ENCODE measurements around the gene SEMA4D.

SEMA4D gene

GRCh38 chr9:89377411-89377810 lies 120.5 kb downstream of the SEMA4D start:
- Histone ChIP-seq H3K9ac (no peak overlapping the region), H3K36me3 (ENCODE audit: insufficient read depth) (peaks cover 5% of the 10 kb centered on the region; the same call in 1 of the 2 replicates), H3K27me3 (ENCODE audit: insufficient read depth, low read depth) (no peaks in the 10 kb centered on the region), H3K4me3 (IDR thresholded peaks at IDR 0.05; ENCODE audit: insufficient read depth, low read depth, low read length) (no peak overlapping the region), H3K4me2 (no peak overlapping the region), H3K4me1 (ENCODE audit: low read depth, poor library complexity, severe bottlenecking) (peaks cover 10% of the 10 kb centered on the region), H3K27ac (no peak overlapping the region), H3K79me2 (ENCODE audit: insufficient read depth, low read depth) (no peaks in the 10 kb centered on the region; the same call in 1 of the 2 replicates), H2AFZ (ENCODE audit: low read depth) (no peak overlapping the region), H4K20me1 (ENCODE audit: insufficient read depth) (no peaks in the 10 kb centered on the region)
- TF ChIP-seq, protein P1, sequence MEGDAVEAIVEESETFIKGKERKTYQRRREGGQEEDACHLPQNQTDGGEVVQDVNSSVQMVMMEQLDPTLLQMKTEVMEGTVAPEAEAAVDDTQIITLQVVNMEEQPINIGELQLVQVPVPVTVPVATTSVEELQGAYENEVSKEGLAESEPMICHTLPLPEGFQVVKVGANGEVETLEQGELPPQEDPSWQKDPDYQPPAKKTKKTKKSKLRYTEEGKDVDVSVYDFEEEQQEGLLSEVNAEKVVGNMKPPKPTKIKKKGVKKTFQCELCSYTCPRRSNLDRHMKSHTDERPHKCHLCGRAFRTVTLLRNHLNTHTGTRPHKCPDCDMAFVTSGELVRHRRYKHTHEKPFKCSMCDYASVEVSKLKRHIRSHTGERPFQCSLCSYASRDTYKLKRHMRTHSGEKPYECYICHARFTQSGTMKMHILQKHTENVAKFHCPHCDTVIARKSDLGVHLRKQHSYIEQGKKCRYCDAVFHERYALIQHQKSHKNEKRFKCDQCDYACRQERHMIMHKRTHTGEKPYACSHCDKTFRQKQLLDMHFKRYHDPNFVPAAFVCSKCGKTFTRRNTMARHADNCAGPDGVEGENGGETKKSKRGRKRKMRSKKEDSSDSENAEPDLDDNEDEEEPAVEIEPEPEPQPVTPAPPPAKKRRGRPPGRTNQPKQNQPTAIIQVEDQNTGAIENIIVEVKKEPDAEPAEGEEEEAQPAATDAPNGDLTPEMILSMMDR (conservative IDR thresholded peaks at IDR 0.05; ENCODE audit: low read depth, low read length): no peak

DNA sequence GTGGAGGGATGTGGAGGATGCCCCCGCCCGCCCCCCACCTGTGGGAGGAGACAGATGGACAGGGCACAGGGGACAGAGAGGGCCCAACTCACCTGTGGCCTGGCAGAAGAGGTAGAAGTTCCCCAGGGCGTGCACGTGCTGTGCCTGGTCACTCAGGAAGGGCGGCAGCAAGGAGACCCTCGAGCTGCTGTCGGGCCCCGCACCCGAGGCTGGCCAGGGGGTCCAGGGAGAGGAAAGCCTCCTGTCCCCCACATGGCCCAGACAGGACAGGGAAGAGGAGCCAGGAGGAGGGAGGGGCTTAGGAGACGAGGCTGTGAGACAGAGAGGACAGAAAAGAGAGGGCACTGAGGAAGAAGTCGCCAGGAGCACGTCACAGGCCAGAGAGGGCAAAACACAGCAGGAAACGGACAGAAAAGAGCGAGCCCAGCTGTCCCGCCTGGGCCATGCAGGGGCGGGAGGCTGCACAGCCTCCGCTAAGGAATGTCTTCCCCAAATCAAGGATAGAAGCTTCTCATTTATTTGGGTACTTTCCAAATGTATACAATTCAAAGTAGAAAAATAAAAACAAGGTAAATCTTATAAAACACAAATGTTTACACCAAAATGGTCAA lies 121.1 kb downstream of the SEMA4D start:
- H3K4me1 ChIP-seq (ENCODE audit: low read depth, poor library complexity, severe bottlenecking): peaks cover 10% of the 10 kb centered on the region
- no peaks in the 10 kb centered on the region for H4K20me1 ChIP-seq (ENCODE audit: insufficient read depth)
- H3K4me3 ChIP-seq (IDR thresholded peaks at IDR 0.05; ENCODE audit: insufficient read depth, low read depth, low read length): no peak overlapping the region
- peaks cover 5% of the 10 kb centered on the region; the same call in 1 of the 2 replicates for H3K36me3 ChIP-seq (ENCODE audit: insufficient read depth)
- H2AFZ ChIP-seq (ENCODE audit: low read depth): no peak overlapping the region
- no peaks in the 10 kb centered on the region; the same call in 1 of the 2 replicates for H3K79me2 ChIP-seq (ENCODE audit: insufficient read depth, low read depth)
- no peaks in the 10 kb centered on the region for H3K27me3 ChIP-seq (ENCODE audit: insufficient read depth, low read depth)
- H3K27ac ChIP-seq: no peak overlapping the region
- no peak overlapping the region for H3K4me2 ChIP-seq
- TF ChIP-seq, protein P1 (conservative IDR thresholded peaks at IDR 0.05; ENCODE audit: low read depth, low read length): no peak
- H3K9ac ChIP-seq: no peak overlapping the region

DNA sequence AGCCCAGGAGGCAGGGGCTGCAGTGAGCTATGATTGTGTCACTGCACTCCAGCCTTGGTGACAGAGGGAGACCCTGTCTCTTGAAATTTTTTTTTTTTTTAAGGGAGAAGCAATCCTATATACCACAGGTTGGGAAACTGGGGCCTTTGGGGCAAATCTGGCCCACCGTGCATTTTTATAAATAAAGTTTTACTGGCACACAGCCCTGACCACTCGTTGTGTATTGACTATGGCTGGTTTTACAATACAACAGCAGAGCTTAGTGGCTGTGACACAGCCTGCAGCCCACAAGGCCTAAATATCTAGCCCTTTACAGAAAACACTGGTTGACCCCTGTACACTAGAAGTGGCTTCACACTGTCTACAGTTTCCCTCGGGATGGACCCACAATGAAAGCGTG lies 121.6 kb downstream of the SEMA4D start:
- no peaks in the 10 kb centered on the region for H4K20me1 ChIP-seq (ENCODE audit: insufficient read depth)
- H3K9ac ChIP-seq: no peak overlapping the region
- no peak overlapping the region for H3K4me3 ChIP-seq (IDR thresholded peaks at IDR 0.05; ENCODE audit: insufficient read depth, low read depth, low read length)
- H3K4me1 ChIP-seq (ENCODE audit: low read depth, poor library complexity, severe bottlenecking): peaks cover 10% of the 10 kb centered on the region
- no peak overlapping the region for H3K27ac ChIP-seq
- no peaks in the 10 kb centered on the region; the same call in 1 of the 2 replicates for H3K79me2 ChIP-seq (ENCODE audit: insufficient read depth, low read depth)
- peaks cover 5% of the 10 kb centered on the region; the same call in 1 of the 2 replicates for H3K36me3 ChIP-seq (ENCODE audit: insufficient read depth)
- H2AFZ ChIP-seq (ENCODE audit: low read depth): no peak overlapping the region
- TF ChIP-seq, protein P1 (conservative IDR thresholded peaks at IDR 0.05; ENCODE audit: low read depth, low read length): no peak
- no peak overlapping the region for H3K4me2 ChIP-seq
- H3K27me3 ChIP-seq (ENCODE audit: insufficient read depth, low read depth): no peaks in the 10 kb centered on the region

DNA sequence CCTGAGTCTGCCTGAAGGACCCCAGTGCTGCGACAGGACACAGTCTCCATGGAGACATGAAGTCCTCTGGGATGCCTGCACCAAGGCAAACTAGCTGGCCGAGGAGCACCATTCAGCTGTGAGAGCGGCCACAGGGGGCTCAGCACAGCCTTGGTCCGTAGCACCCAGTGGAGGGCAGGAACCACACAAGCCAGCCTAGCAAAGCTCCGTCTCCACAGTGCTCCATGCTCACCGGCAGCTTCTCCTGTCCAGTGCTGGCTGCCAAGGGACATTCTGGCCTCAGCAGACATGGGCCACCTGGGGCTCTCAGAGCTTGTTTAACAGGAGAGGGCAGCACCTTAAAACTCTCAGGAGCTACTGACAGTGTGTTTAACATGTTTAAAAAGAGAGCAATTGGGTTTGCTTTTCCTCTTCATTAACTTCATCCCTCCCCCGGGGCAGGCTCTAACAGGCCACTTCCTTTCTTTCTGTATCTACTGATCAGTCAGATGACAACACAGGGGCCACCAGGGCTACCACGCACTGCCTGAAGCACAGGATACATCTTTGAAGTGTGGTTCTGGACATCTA lies 122.6 kb downstream of the SEMA4D start:
- Histone ChIP-seq H3K9ac (no peak overlapping the region), H3K4me1 (ENCODE audit: low read depth, poor library complexity, severe bottlenecking) (peaks cover 10% of the 10 kb centered on the region)

More for the DNA sequence above, 122.6 kb downstream of the SEMA4D start:
- no peak overlapping the region for H3K4me3 ChIP-seq (IDR thresholded peaks at IDR 0.05; ENCODE audit: insufficient read depth, low read depth, low read length)
- no peak overlapping the region for H2AFZ ChIP-seq (ENCODE audit: low read depth)
- no peak overlapping the region; the same call in 1 of the 2 replicates for H3K27ac ChIP-seq
- no peak overlapping the region for H3K4me2 ChIP-seq
- TF ChIP-seq, protein P1 (conservative IDR thresholded peaks at IDR 0.05; ENCODE audit: low read depth, low read length): no peak
- no peaks in the 10 kb centered on the region for H3K27me3 ChIP-seq (ENCODE audit: insufficient read depth, low read depth)
- H3K79me2 ChIP-seq (ENCODE audit: insufficient read depth, low read depth): no peaks in the 10 kb centered on the region; the same call in 1 of the 2 replicates
- H3K36me3 ChIP-seq (ENCODE audit: insufficient read depth): peaks cover 5% of the 10 kb centered on the region; the same call in 1 of the 2 replicates
- H4K20me1 ChIP-seq (ENCODE audit: insufficient read depth): no peaks in the 10 kb centered on the region

Data from KMS-11 (cell line).